Lower lobe of right lung (tissue), 2 donors: ENCODE measurements around the gene GPT2. TPM values are rescaled to one million over a fixed set of nuclear protein-coding genes. Genes with fewer than 3 reads are reported as not detected.

Experiments used
- ATAC-seq, 2 donors: fragments of 200-7000 bp; cut with Tn5 transposase; one replicate each; pipeline ENCODE4 v1.9.1; 2020 to 2022; ENCODE audit warnings: mild to moderate bottlenecking in 2 of 2, moderate library complexity in 2 of 2
- DNase-seq: peaks from one replicate; pipeline ENCODE4 v3.0.0-alpha.2; 2020
- H3K27ac ChIP-seq: fragments of 200-600 bp; one replicate; pipeline ENCODE4 v1.8.0; 2022
- H3K27me3 ChIP-seq: fragments of 200-600 bp; one replicate; pipeline ENCODE4 v1.8.0; 2022; ENCODE audit warnings: low read depth
- H3K36me3 ChIP-seq: fragments of 200-600 bp; one replicate; pipeline ENCODE4 v1.8.0; 2022; ENCODE audit warnings: mild to moderate bottlenecking
- H3K4me1 ChIP-seq: fragments of 200-600 bp; one replicate; pipeline ENCODE4 v1.8.0; 2022
- H3K4me3 ChIP-seq: fragments of 200-600 bp; one replicate; pipeline ENCODE4 v1.8.0; 2022; ENCODE audit warnings: mild to moderate bottlenecking
- H3K9me3 ChIP-seq: fragments of 200-600 bp; one replicate; pipeline ENCODE4 v1.8.0; 2022
- intact Hi-C: fragments of 100-400 bp; cut with DNase I; formaldehyde crosslinking; loops from one replicate; pipeline ENCODE4 v1.11.0; 2022
- total RNA-seq: library from RNA; stranded (reverse); fragmentation: NEBNext Ultra II Directional; extraction: Animal tissue kit (Norgen Biotek cat#: 25700); gene quantifications from one replicate; pipeline ENCODE4 v1.2.1, GENCODE V29; 2021
- TF ChIP-seq, protein P1 (sequence below): fragments of 200-600 bp; IDR thresholded peaks from one replicate; pipeline ENCODE4 v1.8.0; 2022; ENCODE audit warnings: antibody characterized with exemption, mild to moderate bottlenecking
- donor health status: DM: no; HTN: yes; CAD: no; lungs with severe emphysema.

Gene GPT2
- total RNA-seq, 1 donor from 2014 or later: 4.8 TPM

DNA sequence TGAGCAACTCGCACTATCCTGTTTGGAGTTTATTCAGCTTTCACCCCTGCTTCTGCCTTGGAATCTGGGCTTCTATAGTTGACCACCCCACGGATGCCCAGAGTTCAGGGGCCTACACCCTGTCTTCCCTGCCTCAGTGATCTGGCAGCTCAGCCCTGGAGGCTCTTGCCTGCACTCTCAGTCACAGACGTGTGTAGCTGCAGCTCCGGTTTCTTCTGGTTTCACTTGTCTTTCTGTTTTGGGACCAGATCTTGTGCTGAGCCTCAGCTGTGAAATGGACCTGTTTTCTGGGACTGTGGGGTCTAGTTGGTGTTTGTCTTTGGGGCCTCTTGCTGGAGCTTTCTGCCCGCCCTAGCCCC lies 5.8 kb downstream of the GPT2 start:
- H3K27ac ChIP-seq: no peak overlapping the region

DNA sequence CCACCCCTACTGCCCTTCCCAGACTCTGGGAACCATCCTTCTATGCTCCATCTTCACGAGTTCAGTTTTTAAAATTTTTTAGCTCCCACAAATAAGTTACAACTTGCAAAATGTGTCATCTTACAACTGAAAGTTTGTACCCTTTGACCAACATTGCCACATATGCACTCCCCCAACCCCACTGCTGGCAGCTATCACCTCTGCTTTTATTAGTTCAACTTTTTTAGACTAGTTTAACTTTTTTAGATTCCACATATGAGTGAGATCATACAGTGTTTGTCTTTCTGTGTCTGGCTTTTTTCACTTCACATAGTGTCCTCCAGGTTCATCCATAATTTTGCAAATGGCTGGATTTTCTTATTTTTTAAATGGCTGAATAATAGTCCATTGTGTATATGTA lies 7.7 kb downstream of the GPT2 start:
- TF ChIP-seq, protein P1, sequence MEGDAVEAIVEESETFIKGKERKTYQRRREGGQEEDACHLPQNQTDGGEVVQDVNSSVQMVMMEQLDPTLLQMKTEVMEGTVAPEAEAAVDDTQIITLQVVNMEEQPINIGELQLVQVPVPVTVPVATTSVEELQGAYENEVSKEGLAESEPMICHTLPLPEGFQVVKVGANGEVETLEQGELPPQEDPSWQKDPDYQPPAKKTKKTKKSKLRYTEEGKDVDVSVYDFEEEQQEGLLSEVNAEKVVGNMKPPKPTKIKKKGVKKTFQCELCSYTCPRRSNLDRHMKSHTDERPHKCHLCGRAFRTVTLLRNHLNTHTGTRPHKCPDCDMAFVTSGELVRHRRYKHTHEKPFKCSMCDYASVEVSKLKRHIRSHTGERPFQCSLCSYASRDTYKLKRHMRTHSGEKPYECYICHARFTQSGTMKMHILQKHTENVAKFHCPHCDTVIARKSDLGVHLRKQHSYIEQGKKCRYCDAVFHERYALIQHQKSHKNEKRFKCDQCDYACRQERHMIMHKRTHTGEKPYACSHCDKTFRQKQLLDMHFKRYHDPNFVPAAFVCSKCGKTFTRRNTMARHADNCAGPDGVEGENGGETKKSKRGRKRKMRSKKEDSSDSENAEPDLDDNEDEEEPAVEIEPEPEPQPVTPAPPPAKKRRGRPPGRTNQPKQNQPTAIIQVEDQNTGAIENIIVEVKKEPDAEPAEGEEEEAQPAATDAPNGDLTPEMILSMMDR: no peak
- DNase-seq: no peak
- Histone ChIP-seq H3K4me1 (peaks cover 9% of the 10 kb centered on the region), H3K27me3 (no peaks in the 10 kb centered on the region), H3K36me3 (no peaks in the 10 kb centered on the region), H3K4me3 (no peak overlapping the region), H3K27ac (no peak overlapping the region), H3K9me3 (no peaks in the 10 kb centered on the region)
- no peak for ATAC-seq
- intact Hi-C loops: no loop called here

More for the DNA sequence above, 5.8 kb downstream of the GPT2 start:
- DNase-seq (no peak), ATAC-seq (no peak)
- intact Hi-C loops: no loop called here
- Histone ChIP-seq H3K9me3 (no peaks in the 10 kb centered on the region), H3K27me3 (no peaks in the 10 kb centered on the region), H3K4me1 (no peaks in the 10 kb centered on the region), H3K4me3 (no peak overlapping the region), H3K36me3 (no peaks in the 10 kb centered on the region)
- TF ChIP-seq, protein P1: no peak

DNA sequence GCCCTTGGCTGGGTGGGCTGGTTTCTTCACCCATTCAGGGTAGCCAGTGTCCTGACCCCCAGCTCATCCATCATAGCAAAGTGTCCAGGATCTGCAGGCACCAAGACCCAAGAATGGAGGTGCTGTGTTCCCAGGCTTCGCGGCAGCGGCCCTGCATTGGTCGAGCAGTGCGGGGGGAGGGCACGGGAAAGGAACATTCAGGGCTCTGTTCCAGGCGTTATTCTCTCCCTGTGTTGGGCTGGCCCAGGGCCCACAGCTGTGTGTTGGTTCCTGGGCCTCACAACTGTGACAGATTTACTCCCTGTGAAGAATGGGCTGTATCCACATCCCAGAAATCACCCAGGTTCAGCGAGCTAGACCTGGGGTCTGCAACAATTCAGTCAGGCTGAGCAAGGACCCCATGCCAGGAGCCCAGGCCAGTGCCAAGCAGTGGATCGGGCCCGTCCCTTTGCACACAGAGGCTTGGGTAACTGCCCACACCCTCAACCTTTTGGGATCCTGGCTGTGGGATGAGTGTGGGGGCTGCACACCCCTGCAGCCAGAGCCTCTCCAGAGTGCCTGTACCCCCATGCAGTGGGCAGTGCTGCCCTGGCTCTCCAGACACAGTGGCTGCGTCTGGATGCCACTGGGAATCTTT lies 10.0 kb downstream of the GPT2 start:
- Histone ChIP-seq H3K4me3 (no peak overlapping the region), H3K36me3 (no peaks in the 10 kb centered on the region)
- no peak for DNase-seq

DNA sequence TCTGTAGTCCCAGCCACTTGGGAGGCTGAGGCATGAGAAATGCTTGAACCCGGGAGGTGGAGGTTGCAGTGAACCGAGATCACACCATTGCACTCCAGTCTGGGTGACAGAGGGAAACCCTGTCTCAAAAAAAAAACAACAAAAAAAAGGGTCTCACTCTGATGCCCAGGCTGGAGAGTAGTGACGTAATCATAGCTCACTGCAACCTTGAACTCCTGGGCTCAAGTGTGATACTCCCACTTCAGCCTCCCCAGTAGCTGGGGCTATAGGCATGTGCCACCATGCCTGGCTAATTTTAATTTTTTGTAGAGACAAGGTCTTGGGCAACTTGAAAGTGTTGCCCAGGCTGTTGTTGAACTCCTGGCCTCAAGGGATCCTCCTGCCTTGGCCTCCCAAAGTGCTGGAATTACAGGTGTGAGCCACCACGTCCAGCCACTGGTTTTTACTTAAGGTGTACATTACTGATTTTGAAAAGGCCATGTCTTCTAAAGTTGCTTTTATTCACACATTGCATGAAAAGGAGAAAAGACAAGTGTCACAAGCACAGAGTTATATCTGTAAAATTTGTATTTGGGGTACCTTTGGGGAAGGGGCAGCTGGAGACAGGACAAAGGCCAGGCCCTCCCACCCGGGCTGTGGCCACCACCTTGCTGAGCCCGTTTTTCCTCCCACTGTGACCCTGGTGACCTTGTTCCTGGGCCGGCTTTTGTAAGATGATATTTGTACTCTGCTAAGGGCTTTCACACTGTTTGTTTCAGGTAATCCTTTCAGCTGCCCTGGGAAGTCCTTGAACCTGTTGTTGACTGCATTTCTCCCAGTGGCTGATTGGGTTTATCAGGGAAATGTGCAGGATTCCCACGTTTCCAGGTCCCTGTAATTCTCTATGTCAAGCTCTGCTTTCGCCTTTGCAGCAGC lies 11.5 kb downstream of the GPT2 start:
- intact Hi-C loops: no loop called here
- H3K4me1 ChIP-seq: peaks cover 10% of the 10 kb centered on the region
- no peak overlapping the region for H3K27ac ChIP-seq

More for the DNA sequence above, 10.0 kb downstream of the GPT2 start:
- intact Hi-C loops: no loop called here
- TF ChIP-seq, protein P1: no peak
- no peaks in the 10 kb centered on the region for H3K9me3 ChIP-seq
- no peak overlapping the region for H3K27ac ChIP-seq
- H3K27me3 ChIP-seq: no peaks in the 10 kb centered on the region
- H3K4me1 ChIP-seq: peaks cover 10% of the 10 kb centered on the region
- no peak for ATAC-seq

DNA sequence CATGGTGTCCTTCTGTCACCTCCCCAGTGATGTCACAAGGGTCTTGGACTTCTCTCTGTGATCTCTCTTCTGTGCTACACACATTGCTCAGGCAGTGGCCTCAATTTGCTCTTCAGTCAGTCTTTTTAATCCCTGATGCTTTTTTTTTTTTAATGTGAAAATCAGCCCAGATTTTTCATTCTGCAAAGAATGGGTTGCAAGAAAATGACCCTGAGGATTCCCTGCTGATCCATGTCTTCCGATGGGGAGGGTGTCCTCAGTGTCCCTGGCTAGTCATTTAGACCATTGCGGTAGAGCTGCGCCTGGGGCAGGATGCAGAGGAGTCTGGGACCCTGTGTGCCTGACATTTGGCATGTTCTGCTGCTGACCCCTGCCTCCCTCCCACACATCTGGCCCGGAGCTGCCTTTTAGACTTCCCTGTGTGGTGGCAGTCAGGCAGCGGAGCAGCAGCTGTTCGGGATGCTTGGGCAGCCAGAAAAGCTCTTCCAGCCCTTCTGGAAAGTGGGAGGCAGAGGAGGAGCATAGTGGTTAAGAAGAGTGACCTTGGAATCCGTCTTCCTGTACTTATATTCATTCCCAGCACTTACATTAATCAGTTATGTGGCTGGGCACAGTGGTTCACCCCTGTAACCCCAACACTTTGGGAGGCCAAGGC lies 12.3 kb downstream of the GPT2 start:
- H3K27ac ChIP-seq: no peak overlapping the region
- H3K4me1 ChIP-seq: peaks cover 10% of the 10 kb centered on the region
- TF ChIP-seq, protein P1: no peak
- no peak overlapping the region for H3K4me3 ChIP-seq
- no peaks in the 10 kb centered on the region for H3K36me3 ChIP-seq
- ATAC-seq: no peak
- intact Hi-C loops: no loop called here
- DNase-seq: no peak
- H3K27me3 ChIP-seq: no peaks in the 10 kb centered on the region
- no peaks in the 10 kb centered on the region for H3K9me3 ChIP-seq

More for the DNA sequence above, 11.5 kb downstream of the GPT2 start:
- no peak for DNase-seq
- H3K27me3 ChIP-seq: no peaks in the 10 kb centered on the region
- H3K4me3 ChIP-seq: no peak overlapping the region
- ATAC-seq: peak in 1 of 2 donors; percentile 40
- H3K9me3 ChIP-seq: no peaks in the 10 kb centered on the region
- TF ChIP-seq, protein P1: no peak
- no peaks in the 10 kb centered on the region for H3K36me3 ChIP-seq
